ENCODE results near the gene CFAP45.

CFAP45 gene

GRCh38 chr1:159935305-159935704 lies 35.3 kb upstream of the CFAP45 start:
- Histone ChIP-seq H3K27ac (ENCODE audit: low read depth, low read length, severe bottlenecking) (no peak overlapping the region), H3K4me3 (ENCODE audit: extremely low read depth, insufficient read depth, low read length, poor library complexity, severe bottlenecking) (no peak overlapping the region), H3K9me3 (ENCODE audit: control insufficient read depth, low read length) (no peaks in the 10 kb centered on the region), H3K4me1 (ENCODE audit: control insufficient read depth, insufficient read depth, low read length, poor library complexity, severe bottlenecking) (peaks cover 6% of the 10 kb centered on the region), H3K36me3 (ENCODE audit: control insufficient read depth, insufficient read depth, low read length) (peaks cover 3% of the 10 kb centered on the region)
- WGBS, 2 experiments (ENCODE audit: insufficient coverage in 2 of 2) = 93 to 95% methylated on average over 10 to 11 of the region's 11 CpGs

GRCh38 chr1:159934136-159935039 lies 34.4 kb upstream of the CFAP45 start:
- Histone ChIP-seq H3K36me3 (ENCODE audit: control insufficient read depth, insufficient read depth, low read length) (no peaks in the 10 kb centered on the region), H3K4me3 (ENCODE audit: extremely low read depth, insufficient read depth, low read length, poor library complexity, severe bottlenecking) (no peak overlapping the region), H3K9me3 (ENCODE audit: control insufficient read depth, low read length) (no peaks in the 10 kb centered on the region), H3K4me1 (ENCODE audit: control insufficient read depth, insufficient read depth, low read length, poor library complexity, severe bottlenecking) (peaks cover 6% of the 10 kb centered on the region), H3K27ac (ENCODE audit: low read depth, low read length, severe bottlenecking) (no peak overlapping the region)
- WGBS, 2 experiments (ENCODE audit: insufficient coverage in 2 of 2) = 95 to 98% methylated on average over 5 to 12 of the region's 14 CpGs

GRCh38 chr1:159933347-159933746 lies 33.4 kb upstream of the CFAP45 start:
- WGBS, 2 experiments (ENCODE audit: insufficient coverage in 2 of 2) = 92 to 93% methylated on average over 3 to 4 of the region's 4 CpGs
- H3K4me3 ChIP-seq (ENCODE audit: extremely low read depth, insufficient read depth, low read length, poor library complexity, severe bottlenecking) = no peak overlapping the region
- no peaks in the 10 kb centered on the region for H3K9me3 ChIP-seq (ENCODE audit: control insufficient read depth, low read length)
- no peaks in the 10 kb centered on the region for H3K36me3 ChIP-seq (ENCODE audit: control insufficient read depth, insufficient read depth, low read length)
- H3K4me1 ChIP-seq (ENCODE audit: control insufficient read depth, insufficient read depth, low read length, poor library complexity, severe bottlenecking) = peaks cover 6% of the 10 kb centered on the region
- no peak overlapping the region for H3K27ac ChIP-seq (ENCODE audit: low read depth, low read length, severe bottlenecking)

DNA sequence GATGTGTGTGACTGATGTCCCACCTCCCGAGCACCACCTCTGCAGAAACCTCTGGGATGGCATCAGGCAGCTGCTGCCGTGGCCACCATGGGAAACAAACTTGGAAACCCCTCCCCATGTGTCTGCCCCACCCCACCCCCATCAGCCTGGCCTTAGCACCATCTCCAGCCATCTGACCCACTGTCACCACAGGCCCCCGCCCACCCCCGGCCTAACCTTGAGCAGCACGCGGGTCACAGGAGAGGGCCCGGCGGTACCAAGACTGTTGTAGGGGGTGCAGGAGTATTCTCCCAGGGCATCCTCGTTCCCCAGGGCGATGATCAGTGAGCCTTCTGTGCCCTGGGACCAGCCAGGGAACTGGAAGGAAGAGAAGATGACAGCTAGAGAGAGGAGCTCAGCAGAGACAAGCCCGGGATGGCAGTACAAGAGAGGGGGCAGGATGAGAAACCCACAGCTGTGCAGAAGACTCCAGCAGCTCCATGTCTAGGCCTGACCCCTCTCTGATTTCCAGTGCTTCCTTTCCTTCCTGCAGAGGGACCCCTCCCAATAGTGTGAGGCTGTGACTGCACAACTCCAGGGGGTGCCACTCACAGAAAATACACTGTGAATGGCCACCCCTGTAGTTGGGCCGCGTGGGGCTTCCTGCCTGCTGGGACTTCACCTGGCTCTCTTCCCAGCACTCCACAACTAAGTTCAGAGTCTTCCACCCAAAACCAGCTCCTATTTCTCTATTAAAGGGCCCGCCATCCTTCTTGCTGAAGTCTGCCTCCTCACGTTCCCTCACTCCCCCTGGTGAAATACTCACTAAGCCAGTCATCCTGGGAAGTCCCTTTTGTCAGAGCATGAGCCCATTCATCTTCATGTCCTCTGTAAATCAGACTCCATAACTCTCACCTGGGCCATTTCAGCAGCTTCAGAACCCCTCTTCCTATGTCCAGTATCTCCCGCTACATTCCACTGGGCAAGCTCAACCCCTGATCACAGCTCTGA lies 32.6 kb upstream of the CFAP45 start:
- no peaks in the 10 kb centered on the region for H3K9me3 ChIP-seq (ENCODE audit: control insufficient read depth, low read length)
- 88 to 90% methylated on average over 10 to 15 of the region's 16 CpGs for WGBS, 2 experiments (ENCODE audit: insufficient coverage in 2 of 2)
- H3K4me3 ChIP-seq (ENCODE audit: extremely low read depth, insufficient read depth, low read length, poor library complexity, severe bottlenecking) = no peak overlapping the region
- H3K4me1 ChIP-seq (ENCODE audit: control insufficient read depth, insufficient read depth, low read length, poor library complexity, severe bottlenecking) = peaks cover 6% of the 10 kb centered on the region
- no peak overlapping the region for H3K27ac ChIP-seq (ENCODE audit: low read depth, low read length, severe bottlenecking)
- no peaks in the 10 kb centered on the region for H3K36me3 ChIP-seq (ENCODE audit: control insufficient read depth, insufficient read depth, low read length)

GRCh38 chr1:159931795-159932173 lies 31.8 kb upstream of the CFAP45 start:
- no peaks in the 10 kb centered on the region for H3K9me3 ChIP-seq (ENCODE audit: control insufficient read depth, low read length)
- H3K27ac ChIP-seq (ENCODE audit: low read depth, low read length, severe bottlenecking) = no peak overlapping the region
- WGBS, 2 experiments (ENCODE audit: insufficient coverage in 2 of 2) = 89 to 91% methylated on average over 3 of the region's 3 CpGs
- no peaks in the 10 kb centered on the region for H3K36me3 ChIP-seq (ENCODE audit: control insufficient read depth, insufficient read depth, low read length)
- peaks cover under 1% of the 10 kb centered on the region for H3K4me1 ChIP-seq (ENCODE audit: control insufficient read depth, insufficient read depth, low read length, poor library complexity, severe bottlenecking)
- H3K4me3 ChIP-seq (ENCODE audit: extremely low read depth, insufficient read depth, low read length, poor library complexity, severe bottlenecking) = no peak overlapping the region

- Histone ChIP-seq H3K9me3 (ENCODE audit: control insufficient read depth, low read length) (no peaks in the 10 kb centered on the region), H3K27ac (ENCODE audit: low read depth, low read length, severe bottlenecking) (no peak overlapping the region), H3K4me1 (ENCODE audit: control insufficient read depth, insufficient read depth, low read length, poor library complexity, severe bottlenecking) (peaks cover 2% of the 10 kb centered on the region), H3K36me3 (ENCODE audit: control insufficient read depth, insufficient read depth, low read length) (no peaks in the 10 kb centered on the region), H3K4me3 (ENCODE audit: extremely low read depth, insufficient read depth, low read length, poor library complexity, severe bottlenecking) (no peak overlapping the region)
- 93 to 97% methylated on average over 11 to 12 of the region's 13 CpGs for WGBS, 2 experiments (ENCODE audit: insufficient coverage in 2 of 2)
Measured at GRCh38 chr1:159931101-159931794, 31.3 kb upstream of the CFAP45 start.

GRCh38 chr1:159930634-159931033 lies 30.7 kb upstream of the CFAP45 start:
- H3K4me3 ChIP-seq (ENCODE audit: extremely low read depth, insufficient read depth, low read length, poor library complexity, severe bottlenecking) = no peak overlapping the region
- no peaks in the 10 kb centered on the region for H3K9me3 ChIP-seq (ENCODE audit: control insufficient read depth, low read length)
- H3K36me3 ChIP-seq (ENCODE audit: control insufficient read depth, insufficient read depth, low read length) = no peaks in the 10 kb centered on the region
- H3K27ac ChIP-seq (ENCODE audit: low read depth, low read length, severe bottlenecking) = no peak overlapping the region
- peaks cover 7% of the 10 kb centered on the region for H3K4me1 ChIP-seq (ENCODE audit: control insufficient read depth, insufficient read depth, low read length, poor library complexity, severe bottlenecking)
- WGBS, 2 experiments (ENCODE audit: insufficient coverage in 2 of 2) = 80 to 97% methylated on average over 2 to 6 of the region's 8 CpGs

- Histone ChIP-seq H3K36me3 (ENCODE audit: control insufficient read depth, insufficient read depth, low read length) (no peaks in the 10 kb centered on the region), H3K9me3 (ENCODE audit: control insufficient read depth, low read length) (no peaks in the 10 kb centered on the region)
- 95 to 98% methylated on average over 7 to 10 of the region's 11 CpGs for WGBS, 2 experiments (ENCODE audit: insufficient coverage in 2 of 2)
Measured at GRCh38 chr1:159930216-159930615, 30.3 kb upstream of the CFAP45 start.

DNA sequence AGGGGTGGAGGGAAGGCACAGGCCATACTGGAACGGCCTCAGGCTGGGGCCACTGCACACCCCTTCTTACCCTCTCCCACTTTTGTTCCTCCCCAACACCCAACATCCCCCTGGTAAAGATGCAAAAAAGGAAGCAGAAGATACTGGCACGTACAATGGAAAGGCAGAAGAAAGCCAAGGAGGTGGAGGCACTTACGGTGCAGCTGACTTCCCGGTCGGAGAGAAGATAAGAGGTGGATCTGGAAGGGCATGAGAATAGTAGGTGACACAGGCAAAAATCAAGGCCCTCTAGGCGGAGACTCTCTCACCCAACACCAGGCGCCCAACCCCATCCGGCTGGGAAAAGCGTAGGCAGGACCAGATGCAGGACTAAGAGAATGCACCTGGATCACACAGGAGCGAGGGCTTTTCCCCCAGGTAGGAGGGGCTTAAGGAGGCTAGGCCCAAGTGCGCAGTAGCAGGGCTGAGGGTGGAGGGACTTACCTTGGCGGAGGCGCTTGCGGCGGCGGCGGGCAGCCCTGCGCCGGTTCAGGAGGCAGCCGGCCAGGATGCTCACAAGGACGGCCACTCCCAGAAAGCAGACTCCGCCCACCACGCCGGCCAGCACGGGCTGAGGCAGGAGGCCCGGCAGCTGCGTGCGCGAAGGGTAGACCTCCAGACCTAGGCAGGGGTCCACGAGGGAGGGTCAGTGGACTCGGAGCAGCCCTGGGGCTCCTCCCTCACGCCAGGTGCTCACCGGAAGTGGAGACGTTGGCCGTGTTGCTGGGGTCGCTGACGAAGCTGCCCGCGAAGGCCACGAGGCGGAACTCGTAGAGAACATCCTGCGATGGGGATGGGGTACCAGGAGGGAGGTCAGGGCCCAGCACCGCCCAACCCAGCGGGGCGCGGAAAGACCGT lies 29.4 kb upstream of the CFAP45 start:
- no peaks in the 10 kb centered on the region for H3K36me3 ChIP-seq (ENCODE audit: control insufficient read depth, insufficient read depth, low read length)
- peaks cover 7% of the 10 kb centered on the region for H3K4me1 ChIP-seq (ENCODE audit: control insufficient read depth, insufficient read depth, low read length, poor library complexity, severe bottlenecking)
- no peak overlapping the region for H3K27ac ChIP-seq (ENCODE audit: low read depth, low read length, severe bottlenecking)
- H3K4me3 ChIP-seq (ENCODE audit: extremely low read depth, insufficient read depth, low read length, poor library complexity, severe bottlenecking) = no peak overlapping the region
- H3K9me3 ChIP-seq (ENCODE audit: control insufficient read depth, low read length) = no peaks in the 10 kb centered on the region
- 90 to 91% methylated on average over 42 to 43 of the region's 48 CpGs for WGBS, 2 experiments (ENCODE audit: insufficient coverage in 2 of 2)

More at GRCh38 chr1:159930216-159930615, 30.3 kb upstream of the CFAP45 start:
- peaks cover 7% of the 10 kb centered on the region for H3K4me1 ChIP-seq (ENCODE audit: control insufficient read depth, insufficient read depth, low read length, poor library complexity, severe bottlenecking)
- H3K4me3 ChIP-seq (ENCODE audit: extremely low read depth, insufficient read depth, low read length, poor library complexity, severe bottlenecking) = no peak overlapping the region
- H3K27ac ChIP-seq (ENCODE audit: low read depth, low read length, severe bottlenecking) = no peak overlapping the region

Measured in mesodermal cell (in vitro differentiated cells).